Measurements from ENCODE around the gene ADAMTS18. TPM values are rescaled to one million over a fixed set of nuclear protein-coding genes. Genes with fewer than 3 reads are reported as not detected.
A peak's percentile ranks its signal among the peaks of the same experiment; 100 is the strongest.

Gene ADAMTS18
- total RNA-seq, 1 experiment from 2014 or later: not detected

DNA sequence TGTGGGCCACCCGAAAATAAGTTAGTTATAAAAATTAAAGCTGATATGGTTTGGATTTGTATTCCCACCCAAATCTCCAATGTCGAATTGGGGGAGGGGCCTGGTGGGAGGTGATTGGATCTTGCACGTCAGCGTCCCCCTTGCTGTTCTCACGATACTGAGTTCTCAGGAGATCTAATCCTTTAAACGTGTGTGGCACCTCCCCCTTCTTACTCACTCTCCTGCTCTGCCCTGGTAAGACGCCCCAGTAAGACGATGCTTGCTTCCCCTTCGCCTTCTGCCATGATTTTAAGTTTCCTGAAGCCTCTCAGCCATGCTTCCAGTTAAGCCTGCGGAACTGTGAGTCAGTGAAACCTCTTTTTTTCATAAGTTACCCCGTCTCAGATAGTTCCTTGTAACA lies 200.2 kb downstream of the ADAMTS18 start:
- ChIA-PET CTCF (no interaction called here), POLR2A (ENCODE audit: low non-redundant PET) (no interaction called here)
- TF ChIP-seq, protein P1, sequence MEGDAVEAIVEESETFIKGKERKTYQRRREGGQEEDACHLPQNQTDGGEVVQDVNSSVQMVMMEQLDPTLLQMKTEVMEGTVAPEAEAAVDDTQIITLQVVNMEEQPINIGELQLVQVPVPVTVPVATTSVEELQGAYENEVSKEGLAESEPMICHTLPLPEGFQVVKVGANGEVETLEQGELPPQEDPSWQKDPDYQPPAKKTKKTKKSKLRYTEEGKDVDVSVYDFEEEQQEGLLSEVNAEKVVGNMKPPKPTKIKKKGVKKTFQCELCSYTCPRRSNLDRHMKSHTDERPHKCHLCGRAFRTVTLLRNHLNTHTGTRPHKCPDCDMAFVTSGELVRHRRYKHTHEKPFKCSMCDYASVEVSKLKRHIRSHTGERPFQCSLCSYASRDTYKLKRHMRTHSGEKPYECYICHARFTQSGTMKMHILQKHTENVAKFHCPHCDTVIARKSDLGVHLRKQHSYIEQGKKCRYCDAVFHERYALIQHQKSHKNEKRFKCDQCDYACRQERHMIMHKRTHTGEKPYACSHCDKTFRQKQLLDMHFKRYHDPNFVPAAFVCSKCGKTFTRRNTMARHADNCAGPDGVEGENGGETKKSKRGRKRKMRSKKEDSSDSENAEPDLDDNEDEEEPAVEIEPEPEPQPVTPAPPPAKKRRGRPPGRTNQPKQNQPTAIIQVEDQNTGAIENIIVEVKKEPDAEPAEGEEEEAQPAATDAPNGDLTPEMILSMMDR (conservative IDR thresholded peaks at IDR 0.05; ENCODE audit: low read depth, low read length): no peak
- no peak for TF ChIP-seq EZH2 (IDR thresholded peaks at IDR 0.05; ENCODE audit: borderline replicate concordance, low read depth, low read length, poor library complexity, severe bottlenecking)
- Histone ChIP-seq H3K36me3 (ENCODE audit: insufficient read depth, low read length, poor library complexity, severe bottlenecking) (no peaks in the 10 kb centered on the region), H3K27ac (ENCODE audit: low read depth, low read length, poor library complexity, severe bottlenecking) (no peak overlapping the region), H3K4me3 (ENCODE audit: low read depth, low read length, poor library complexity, severe bottlenecking) (no peak overlapping the region), H3K9me3 (ENCODE audit: low read depth, low read length, poor library complexity, severe bottlenecking) (no peaks in the 10 kb centered on the region), H3K27me3 (replicated peaks; ENCODE audit: insufficient read depth, low read depth, low read length, poor library complexity) (no peaks in the 10 kb centered on the region), H3K4me1 (ENCODE audit: insufficient read depth, low read length, poor library complexity, severe bottlenecking) (no peaks in the 10 kb centered on the region)
- DNase-seq (ENCODE audit: low spot score): peak; percentile 35
- intact Hi-C loops (cut with micrococcal nuclease; ENCODE audit: unreplicated experiment): loop anchor here (5.0 to 10.0 kb wide), 2 partner anchors 740 to 863 kb away; partner anchors contain the start of gene WWOX
- no TSS peak for BruUV-seq (replicated peaks)

DNA sequence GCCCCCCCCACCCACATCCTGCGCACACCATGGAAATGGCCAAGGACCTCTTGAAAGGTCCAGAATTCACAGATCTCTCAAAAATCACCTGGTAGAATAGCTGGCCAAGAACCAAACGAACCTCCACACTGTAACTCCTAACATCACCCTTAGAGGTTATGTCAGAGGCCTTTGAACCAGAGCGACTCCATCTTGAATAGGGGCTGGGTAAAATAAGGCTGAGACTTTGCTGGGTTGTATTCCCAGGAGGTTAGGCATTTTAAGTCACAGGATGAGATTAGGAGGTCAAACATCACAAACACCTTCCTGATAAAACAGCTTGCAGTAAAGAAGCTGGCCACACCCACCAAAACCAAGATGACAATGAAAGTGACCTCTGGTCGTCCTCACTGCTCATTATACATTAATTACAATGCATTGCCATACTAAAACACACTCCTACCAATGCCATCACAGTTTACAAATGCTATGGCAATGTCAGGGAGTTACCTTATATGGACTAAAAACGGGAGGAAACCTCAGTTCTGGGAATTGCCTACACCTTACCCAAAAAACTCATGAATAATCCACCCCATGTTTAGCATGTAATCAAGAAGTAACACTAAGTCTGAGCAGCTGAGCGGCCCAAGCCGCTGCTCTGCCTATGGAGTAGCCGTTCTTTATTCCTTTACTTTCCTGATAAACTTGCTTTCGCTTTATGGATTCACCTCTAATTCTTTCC lies 200.9 kb downstream of the ADAMTS18 start:
- BruUV-seq (replicated peaks): no TSS peak
- Histone ChIP-seq H3K4me1 (ENCODE audit: insufficient read depth, low read length, poor library complexity, severe bottlenecking) (no peaks in the 10 kb centered on the region), H3K27ac (ENCODE audit: low read depth, low read length, poor library complexity, severe bottlenecking) (no peak overlapping the region), H3K27me3 (replicated peaks; ENCODE audit: insufficient read depth, low read depth, low read length, poor library complexity) (no peaks in the 10 kb centered on the region), H3K9me3 (ENCODE audit: low read depth, low read length, poor library complexity, severe bottlenecking) (no peaks in the 10 kb centered on the region), H3K4me3 (ENCODE audit: low read depth, low read length, poor library complexity, severe bottlenecking) (no peak overlapping the region), H3K36me3 (ENCODE audit: insufficient read depth, low read length, poor library complexity, severe bottlenecking) (no peaks in the 10 kb centered on the region)
- intact Hi-C loops (cut with micrococcal nuclease; ENCODE audit: unreplicated experiment): loop anchor here (10.0 kb wide), 1 partner anchor 741 kb away; no protein-coding TSS in a partner anchor
- ChIA-PET CTCF (interaction anchor here (0.6 kb wide), 1 partner anchor 834 kb away, joined by 8 read pairs; no protein-coding TSS in a partner anchor), POLR2A (ENCODE audit: low non-redundant PET) (no interaction called here)
- no peak for DNase-seq (ENCODE audit: low spot score)
- TF ChIP-seq, protein P1 (conservative IDR thresholded peaks at IDR 0.05; ENCODE audit: low read depth, low read length): no peak
- no peak for TF ChIP-seq EZH2 (IDR thresholded peaks at IDR 0.05; ENCODE audit: borderline replicate concordance, low read depth, low read length, poor library complexity, severe bottlenecking)

Other genes starting within 250 kb of the ADAMTS18 start
- 42.9 and 44.1 TPM in 2 replicates for gene MON1B, start 243.8 kb downstream of the ADAMTS18 start, total RNA-seq (2021)
- gene SYCE1L, start 235.6 kb downstream of the ADAMTS18 start, total RNA-seq (2021): 0.63 TPM in 1 of 2 replicates, not detected in the other

All from A673 (cell line).